Astrocyte (in vitro differentiated cells and primary cell): ENCODE results near the gene SREBF2.

ENCODE experiments used
- EZH2 ChIP-seq: IDR thresholded peaks from 2 replicates; pipeline ENCODE4 v1.6.1; 2012; ENCODE audit warnings: mild to moderate bottlenecking, low read length, inconsistent platforms; ENCODE audit not compliant: insufficient read depth
- TF ChIP-seq, protein P1 (sequence below): IDR thresholded peaks from 2 replicates; pipeline ENCODE4 v1.5.1; 2011; ENCODE audit warnings: low read depth, mild to moderate bottlenecking, inconsistent platforms, low read length, moderate library complexity; ENCODE audit not compliant: insufficient read depth

- no peak for TF ChIP-seq EZH2
- TF ChIP-seq, protein P1, sequence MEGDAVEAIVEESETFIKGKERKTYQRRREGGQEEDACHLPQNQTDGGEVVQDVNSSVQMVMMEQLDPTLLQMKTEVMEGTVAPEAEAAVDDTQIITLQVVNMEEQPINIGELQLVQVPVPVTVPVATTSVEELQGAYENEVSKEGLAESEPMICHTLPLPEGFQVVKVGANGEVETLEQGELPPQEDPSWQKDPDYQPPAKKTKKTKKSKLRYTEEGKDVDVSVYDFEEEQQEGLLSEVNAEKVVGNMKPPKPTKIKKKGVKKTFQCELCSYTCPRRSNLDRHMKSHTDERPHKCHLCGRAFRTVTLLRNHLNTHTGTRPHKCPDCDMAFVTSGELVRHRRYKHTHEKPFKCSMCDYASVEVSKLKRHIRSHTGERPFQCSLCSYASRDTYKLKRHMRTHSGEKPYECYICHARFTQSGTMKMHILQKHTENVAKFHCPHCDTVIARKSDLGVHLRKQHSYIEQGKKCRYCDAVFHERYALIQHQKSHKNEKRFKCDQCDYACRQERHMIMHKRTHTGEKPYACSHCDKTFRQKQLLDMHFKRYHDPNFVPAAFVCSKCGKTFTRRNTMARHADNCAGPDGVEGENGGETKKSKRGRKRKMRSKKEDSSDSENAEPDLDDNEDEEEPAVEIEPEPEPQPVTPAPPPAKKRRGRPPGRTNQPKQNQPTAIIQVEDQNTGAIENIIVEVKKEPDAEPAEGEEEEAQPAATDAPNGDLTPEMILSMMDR: no peak
Measured at GRCh38 chr22:41876675-41877074, 43.8 kb downstream of the SREBF2 start.
